PC-3 (cell line): ENCODE data around the gene SUGP1.

Experiments used
- CTCF ChIP-seq: fragments of 300-600 bp; sonication (generic); conservative IDR thresholded peaks from 2 replicates; pipeline ENCODE4 v1.5.1; 2017; ENCODE audit warnings: antibody characterized with exemption, low read depth, mild to moderate bottlenecking, low read length
- EZH2 ChIP-seq: fragments of 300-600 bp; sonication (generic); IDR thresholded peaks from one replicate; pipeline ENCODE4 v1.6.1; 2017; ENCODE audit warnings: antibody characterized with exemption, mild to moderate bottlenecking, low read length; ENCODE audit not compliant: unreplicated experiment

DNA sequence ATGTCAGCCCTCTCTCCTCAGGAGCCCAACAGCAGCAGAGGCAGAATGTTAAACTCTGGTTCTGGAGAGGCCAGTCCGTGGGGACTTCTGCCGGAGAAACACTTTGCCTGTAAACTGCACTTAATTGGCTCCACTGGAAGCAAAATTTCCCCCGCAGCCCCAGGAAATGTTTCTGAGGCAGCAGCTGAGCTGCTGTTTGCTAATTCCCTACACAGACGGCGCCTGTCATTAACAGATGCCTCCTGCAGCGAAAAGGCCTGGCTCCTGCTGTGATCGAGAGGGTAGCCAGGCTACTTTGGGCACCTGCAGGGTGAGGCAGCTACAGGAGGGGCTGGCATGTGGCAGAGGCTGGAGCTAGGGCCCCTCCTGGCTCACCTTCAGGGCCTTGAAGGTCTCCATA lies 42.0 kb downstream of the SUGP1 start:
- TF ChIP-seq CTCF (no peak), EZH2 (no peak)
